COR-L47 (cell line): ENCODE data around the gene STPG4.

Source experiments
- DNase-seq: peaks from one replicate; lab custom pipeline; 2025; lab: John Stamatoyannopoulos, UW

STPG4 gene

DNA sequence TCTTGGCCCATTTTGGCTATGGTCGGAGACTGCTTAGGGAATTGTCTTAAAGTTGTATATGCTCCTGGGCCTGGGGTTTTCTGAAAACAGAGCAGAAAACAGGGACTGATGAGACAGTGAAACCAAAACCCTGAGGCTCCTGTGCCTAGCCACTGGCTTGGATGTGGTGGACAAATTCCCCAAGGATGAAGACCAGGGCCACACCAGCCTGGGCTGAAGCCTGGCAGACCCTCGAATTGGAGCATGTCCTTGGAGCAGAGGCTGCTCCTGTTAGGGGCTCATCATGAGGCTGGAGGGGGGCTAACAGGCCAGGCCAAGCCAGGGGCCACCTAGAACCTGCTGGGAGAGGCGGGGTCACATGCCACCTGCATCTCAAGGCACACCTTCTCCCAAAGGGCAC is 68.1 kb downstream of the STPG4 start:
- no peak for DNase-seq

DNA sequence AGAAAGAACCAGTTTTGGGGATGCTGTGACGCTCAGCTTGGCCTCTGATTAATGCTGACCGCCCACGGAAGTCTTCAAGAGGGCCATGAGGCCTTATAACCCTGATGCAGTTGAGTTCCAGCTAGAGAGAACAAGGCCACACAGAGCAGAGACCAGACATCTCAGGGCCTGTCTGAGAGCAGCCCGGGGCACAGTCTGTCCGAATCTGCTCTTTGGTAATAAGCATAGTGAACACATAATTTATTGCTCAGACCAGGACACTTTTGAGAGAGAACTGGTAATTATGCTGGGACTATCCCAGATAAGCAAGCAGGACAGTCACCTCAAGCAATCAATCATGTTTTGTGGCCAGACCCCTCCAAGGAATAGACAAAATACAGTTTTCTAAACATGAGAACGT is 68.5 kb downstream of the STPG4 start:
- no peak for DNase-seq

DNA sequence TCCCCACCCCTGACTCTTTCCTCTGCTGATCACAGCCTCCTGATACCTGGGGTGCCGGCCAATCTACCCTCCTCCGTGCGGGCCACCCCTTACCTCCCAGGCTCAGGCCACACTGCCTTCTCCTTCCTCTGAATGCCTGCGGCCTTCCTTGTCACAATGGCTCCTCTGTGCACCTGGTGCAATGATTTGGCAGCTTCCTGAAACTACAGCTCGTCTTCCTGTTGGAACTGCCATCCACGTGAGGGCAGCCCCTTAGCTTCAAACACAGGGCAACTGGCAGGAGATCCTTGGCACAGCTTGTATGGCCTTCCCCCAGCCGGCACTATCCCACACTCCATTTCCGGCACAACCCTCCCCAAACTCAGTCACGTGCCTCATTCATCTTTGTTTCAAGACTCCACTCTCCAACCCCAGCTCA is 69.0 kb downstream of the STPG4 start:
- no peak for DNase-seq

DNA sequence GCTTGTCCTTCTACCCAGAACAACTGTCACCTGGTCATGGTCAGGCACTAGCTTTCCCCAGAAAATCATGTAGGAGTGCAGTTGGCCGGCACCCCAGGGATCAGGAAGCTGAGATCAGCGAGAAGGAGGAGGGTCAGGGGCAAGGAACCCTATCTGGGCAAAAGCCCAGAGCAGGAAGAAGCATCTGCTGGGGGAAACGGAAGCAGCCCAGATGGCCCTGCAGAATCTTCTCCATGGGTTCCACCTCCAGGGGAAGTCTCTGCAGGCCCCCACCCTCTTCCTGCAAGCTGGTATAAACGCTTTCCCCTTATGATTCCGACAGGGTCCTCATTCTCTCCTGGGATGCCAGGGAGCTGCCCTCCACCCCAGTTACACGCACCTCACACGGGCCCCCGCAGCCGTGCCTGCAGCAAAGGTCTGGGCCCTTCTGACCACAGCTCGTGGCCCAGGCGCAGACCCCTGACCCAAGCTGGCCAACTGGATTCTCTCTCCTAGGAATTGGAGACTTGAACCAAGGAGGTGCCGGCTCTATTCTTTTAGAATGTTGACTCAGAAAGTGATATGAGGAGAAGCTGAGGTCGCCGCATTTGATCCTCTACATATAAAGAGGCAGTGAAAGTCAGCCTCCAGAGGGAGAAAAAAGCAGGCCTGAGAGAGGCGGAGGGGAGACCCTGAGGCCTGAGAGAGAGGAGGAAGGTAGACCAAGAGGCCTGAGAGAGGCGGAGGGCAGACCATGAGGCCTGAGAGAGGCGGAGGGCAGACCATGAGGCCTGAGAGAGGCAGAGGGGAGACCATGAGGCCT is 71.0 kb downstream of the STPG4 start:
- DNase-seq = no peak

DNA sequence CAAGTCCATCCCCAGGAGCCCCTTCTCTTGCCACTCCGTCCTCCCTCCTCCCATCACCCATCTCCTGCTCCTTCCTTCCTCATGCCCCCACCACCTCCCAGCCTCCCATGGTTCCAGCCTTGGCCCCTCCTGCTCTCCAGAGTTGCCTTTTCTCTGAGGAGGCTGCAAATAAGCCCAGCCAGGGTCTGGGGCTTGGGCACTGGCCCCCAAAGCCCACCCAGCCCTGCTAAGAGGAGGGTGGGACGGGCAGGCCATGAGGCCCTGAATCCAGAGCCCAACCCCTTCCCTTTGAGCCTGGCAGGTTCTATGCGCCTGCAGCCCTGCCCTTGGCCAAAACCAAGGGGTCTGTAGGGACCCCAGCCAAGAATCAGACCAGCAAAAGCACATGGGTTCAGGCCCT is 71.6 kb downstream of the STPG4 start:
- DNase-seq = no peak

DNA sequence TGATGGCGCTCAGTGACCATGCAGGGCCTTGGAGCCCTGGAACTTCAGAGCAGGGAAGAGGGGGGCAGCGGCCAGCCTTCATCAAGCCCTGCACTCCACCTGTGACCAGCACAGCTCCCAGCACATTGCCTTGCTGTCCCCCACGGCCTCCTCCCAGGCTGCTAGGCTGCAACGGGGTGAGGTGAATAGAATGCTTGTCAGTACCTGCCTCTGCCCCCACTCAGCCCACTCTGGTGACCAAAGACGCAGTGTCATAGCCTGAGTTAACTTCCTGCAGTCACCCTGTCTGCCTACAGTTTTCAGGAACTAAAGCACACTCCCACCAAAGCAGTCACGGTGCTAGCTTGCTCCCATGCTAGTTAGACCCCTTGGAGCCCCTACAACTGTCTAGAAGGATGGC is 72.1 kb downstream of the STPG4 start:
- DNase-seq = no peak

DNA sequence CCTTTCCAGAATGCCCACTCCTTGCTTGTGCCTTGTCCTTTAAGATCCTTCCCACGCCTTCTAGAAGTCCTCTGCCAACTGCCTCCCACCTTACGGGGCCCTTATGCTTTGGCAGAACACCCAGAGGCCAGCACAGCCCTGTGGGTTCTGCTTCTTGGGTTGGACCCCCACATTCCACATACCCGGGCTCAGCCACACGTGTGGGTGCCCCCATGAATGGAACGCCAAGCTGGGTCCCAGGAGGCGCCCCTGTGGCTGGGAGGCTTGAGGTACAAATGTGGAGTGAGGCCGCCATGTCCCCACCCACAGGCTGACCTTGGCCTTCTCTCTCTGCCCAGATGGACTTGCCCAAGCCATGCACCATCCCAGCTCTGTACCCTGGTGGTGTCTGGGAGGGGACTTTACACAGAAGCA is 74.2 kb downstream of the STPG4 start:
- DNase-seq = no peak

DNA sequence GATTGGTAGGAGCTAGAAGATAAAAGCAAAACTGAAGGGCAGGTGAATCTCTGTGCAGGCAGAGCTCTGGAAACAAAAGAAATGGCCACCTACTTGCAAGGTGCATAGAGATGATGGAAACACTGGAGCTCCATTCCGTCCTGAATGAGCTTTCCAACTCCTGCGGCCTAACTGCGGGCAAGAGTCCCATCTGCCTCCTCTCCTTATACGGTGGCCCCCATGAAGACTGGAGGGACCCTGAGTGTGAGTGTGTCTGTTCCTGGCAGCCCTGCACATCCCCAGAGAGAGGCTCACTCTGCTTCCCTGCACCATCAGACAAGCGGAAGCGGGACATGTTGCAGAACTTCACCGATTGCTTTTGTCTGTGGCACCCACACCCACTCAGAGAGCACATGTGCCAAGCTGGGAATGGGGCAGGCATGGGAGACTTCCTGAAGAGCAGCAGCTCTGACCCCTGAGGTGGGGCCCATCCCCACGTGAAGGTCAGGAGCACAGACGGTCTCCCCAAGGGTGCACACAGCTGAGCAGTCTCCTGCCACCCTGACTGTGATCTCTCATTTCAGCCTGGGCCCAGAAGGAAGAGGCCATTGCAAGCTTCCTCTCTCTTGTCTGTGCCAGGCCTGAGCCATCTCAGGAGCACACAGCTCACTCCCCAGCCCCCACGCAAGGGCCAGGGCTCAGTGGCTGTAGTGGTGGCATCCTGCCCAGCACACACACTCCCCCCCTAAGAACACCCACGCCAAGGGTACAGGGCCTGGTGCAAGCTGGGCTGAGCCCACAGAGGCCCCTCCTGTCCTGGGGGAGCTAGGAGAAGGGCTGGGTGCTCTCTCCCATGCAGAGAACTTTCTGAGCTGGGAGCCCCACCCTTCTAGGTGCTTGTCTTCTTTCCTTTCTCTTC is 75.3 kb downstream of the STPG4 start:
- DNase-seq = no peak

DNA sequence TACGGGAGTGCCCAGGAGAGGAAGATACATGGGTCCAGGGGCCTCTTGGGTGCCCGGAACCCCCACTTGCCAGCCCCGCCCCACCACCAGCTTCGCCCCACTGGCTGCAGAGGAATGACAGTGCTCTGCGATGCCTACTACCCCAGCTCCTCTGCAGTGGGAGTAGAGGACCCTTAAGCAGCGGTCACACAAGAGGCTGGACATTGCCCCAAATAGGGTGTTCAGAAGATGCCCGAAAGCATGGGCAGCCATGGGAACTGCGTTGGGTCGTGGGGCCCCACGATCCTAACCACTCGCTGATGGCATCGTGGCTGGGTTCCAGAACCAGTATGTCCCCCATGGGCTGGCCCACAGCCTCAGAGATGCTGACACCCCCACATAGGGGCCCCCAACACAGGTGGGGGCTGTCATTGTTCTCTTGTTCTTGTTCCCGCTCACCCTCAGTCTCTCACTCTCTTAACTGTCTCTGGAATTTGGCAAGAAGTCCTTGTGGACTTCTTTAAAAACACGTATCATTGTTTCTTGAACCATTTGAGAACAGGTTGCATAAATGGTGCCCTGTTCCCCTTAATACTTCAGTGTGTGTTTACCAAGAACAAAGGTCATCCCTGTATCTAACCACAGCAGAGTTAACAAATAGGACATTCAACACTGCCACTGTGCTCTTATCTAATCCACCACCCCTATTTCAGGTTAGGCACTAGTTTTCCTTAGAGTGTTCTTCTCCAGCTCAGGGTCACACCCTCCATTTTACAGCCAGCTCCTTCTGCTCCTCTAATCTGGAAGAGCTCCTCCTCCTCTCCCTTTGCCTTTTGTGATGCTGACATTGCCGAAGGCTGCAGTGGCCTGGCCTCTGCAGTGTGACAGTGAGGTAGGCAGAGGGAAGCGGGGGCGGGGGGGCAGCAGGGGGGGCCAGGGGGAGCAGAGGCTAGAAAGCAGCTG is 76.3 kb downstream of the STPG4 start:
- no peak for DNase-seq

DNA sequence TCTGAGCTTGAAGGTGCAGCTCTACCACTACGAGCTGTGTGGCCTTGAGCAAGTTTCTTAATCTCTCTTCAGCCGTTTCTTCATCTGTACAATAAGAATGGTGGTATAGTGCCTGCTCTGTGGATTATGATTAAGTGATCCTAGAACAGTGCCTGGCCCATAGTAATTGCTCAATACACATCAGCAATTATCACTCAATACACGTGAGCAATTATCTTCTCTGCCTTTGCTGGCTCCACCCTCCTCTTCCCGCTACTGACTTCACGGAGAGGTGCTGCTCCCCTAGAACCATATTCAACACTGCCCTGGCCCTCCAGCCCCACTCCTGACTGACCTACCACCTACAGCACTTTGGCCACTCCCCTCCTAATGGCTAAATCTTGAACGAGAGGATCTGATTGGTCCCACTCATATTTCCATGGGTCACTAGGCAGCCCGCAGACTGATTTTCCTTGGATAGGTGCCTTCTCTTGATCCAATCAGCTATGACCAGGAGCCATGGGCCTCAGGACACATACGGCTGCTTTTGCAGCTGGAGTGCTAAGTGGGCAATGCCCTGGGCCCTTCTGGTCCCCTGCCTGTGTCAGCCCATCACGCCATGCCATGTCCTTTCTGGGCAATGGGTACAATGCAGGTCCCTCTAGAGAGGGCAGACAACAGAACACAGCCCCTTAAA is 77.5 kb downstream of the STPG4 start:
- DNase-seq = no peak

DNA sequence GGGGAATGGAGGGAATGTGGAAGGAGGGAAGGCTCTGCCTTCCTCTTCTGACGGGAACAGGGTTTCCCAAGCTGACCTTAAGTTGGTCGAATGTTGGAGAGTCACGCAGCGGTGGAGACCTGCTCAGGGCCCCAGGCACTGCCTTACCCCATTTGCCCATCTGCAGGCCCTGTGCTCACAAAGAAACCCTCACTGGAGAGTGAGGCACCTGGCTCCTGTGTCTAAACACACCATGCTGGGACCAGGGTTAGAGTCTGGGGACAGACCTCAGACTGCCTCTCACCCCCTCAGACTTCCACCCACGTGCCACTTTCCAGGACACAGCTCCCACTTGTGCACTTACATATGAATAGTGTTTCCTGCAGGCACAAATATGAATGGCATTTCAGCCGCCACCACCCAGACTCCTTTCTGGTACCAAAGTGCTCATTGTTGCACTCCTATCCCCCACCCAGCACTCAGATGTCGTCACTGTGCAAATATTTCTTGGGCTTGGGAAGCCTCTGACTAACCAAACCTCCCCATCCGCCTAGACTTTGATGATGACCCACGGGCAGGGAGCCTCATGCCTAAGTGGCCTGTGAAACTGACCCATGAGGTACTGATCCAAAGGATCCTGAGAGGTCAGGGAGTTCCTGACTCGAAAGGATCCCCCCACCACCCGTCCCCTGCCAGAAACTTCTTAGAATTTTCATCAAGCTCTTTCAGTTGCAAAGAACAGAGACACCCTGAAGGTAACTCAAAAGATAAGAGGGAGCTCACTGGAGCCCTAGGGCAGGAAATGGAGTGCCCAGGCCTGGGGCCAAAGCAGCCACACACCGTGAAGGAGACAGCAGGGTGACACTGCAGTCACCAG is 78.3 kb downstream of the STPG4 start:
- no peak for DNase-seq

DNA sequence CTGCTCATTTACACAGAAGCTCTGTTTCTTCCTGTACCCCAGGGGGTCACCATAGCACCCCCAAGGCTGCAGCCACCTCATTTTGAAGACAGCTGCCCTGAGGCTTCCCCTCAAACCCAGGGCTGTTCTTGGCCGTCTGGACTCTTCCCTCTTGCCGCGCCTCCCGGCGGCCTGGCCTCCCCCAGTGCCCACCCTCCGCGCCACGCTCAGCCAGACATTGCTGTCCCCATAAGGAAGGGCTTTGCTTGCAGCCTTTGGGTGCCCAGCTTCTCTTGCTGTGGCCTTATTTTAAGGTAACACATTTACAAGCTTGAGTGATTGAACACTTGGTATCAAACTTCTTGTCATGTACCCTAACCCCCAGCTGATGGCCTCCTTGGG is 79.0 kb downstream of the STPG4 start:
- DNase-seq = no peak

DNA sequence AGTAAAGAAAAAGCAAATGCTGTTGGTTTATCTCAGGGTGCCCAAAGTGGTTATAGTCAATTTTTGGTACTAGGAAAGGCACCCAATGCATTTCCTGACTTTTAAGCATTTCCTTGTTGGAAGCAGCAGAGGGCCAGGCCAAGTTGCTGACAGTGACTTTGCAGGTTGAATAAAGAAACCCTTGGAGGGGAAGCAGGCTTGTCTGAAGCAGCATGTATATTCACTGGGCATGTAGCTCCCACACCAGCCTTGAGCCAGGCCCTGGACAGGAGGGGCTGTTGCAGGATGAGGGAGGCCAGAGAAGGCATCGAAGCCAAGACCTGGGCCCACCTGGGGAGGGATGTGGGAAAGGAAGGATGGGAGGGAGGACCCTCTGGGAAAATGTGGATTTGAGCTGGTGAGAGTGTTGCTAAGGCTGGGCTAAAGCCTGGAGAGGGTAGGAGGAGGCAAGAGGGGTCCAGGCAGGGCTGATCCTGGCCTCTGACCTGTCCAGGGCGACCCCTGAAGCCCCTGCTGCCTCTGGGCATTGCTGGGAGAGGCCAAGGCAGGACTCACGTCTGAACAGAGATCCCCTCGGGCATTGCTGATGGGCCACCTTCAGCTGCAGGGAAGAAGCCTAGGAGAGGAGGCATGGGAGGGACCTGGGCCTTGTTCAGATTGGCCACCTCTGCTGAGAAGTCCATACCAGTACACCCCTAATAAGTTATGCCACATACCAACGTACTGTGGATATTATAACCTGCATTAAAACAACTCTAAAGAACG is 79.6 kb downstream of the STPG4 start:
- no peak for DNase-seq

DNA sequence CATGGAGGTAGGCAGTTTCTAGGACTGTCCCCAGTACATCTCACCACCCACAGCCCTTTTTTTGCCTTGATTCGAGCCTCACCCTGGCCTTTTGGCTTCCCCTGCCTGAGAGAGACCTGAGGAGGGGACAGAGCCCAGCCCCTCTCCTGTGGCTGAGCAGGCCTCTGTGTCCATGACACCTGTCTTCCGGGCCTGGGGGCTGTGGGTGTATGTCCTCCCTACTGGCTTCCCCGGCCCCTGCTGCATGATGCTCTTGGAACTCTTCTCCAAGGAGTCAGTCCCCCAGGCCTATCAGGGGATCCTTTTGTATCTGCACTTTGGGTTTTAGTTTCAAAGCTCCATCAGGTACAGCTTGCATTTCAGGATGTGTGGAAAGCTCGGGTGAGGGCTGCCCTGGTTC is 80.4 kb downstream of the STPG4 start:
- no peak for DNase-seq

DNA sequence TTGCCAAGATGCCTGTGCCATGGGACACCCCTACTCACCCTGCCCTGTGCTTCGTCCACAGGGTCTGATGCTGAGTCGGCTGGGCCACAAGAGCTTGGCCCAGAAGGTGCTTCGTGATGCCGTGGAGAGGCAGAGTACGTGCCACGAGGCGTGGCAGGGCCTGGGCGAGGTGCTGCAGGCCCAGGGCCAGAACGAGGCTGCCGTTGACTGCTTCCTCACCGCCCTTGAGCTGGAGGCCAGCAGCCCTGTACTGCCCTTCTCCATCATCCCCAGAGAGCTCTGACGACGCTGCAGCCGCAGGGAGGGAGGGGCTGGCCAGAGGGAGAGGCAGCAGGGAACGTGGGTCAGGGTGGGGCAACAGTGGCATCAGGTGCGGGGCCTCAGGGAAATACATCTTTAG is 81.5 kb downstream of the STPG4 start:
- no peak for DNase-seq

DNA sequence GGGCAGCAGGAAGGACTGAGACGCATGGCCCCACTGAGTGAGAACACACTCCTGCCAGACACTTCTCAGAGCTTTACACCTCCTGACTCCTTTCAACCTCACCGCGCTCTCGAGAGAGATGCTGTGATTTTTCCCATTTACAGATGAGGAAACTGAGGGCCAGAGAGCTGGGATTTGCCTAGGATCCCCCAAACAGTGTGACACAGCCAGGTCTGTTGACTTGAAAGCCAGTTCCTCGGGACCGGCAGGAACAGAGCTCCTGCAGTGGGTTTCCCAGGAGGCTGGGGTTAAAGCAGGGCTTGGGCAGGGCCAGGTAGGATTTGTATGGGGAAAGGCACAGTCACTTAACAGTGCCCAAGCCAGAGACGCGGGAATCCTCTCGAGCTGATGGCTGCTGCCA is 81.9 kb downstream of the STPG4 start:
- DNase-seq = no peak

DNA sequence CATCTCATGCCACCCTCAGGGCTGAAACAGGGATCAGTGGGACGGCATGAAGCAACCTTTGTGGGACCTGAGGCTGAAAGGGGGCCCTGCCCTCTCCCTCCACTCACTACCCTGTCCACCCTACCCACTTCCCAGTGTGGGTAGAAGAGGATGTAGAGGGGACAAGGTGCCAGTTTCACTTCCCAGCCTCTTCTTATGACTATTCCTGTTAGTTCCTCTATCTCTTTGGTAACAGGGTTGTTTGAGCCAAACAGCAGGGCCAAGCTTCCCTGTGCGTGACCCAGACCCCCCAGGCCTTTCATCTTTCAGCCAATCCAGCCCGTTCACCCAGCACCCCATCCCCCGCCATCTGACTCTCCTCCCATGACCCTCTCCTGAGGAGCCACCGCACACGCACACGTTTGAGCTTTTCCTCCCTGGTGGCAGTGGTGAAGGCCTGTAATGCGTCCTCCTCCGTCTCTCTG is 82.3 kb downstream of the STPG4 start:
- no peak for DNase-seq

DNA sequence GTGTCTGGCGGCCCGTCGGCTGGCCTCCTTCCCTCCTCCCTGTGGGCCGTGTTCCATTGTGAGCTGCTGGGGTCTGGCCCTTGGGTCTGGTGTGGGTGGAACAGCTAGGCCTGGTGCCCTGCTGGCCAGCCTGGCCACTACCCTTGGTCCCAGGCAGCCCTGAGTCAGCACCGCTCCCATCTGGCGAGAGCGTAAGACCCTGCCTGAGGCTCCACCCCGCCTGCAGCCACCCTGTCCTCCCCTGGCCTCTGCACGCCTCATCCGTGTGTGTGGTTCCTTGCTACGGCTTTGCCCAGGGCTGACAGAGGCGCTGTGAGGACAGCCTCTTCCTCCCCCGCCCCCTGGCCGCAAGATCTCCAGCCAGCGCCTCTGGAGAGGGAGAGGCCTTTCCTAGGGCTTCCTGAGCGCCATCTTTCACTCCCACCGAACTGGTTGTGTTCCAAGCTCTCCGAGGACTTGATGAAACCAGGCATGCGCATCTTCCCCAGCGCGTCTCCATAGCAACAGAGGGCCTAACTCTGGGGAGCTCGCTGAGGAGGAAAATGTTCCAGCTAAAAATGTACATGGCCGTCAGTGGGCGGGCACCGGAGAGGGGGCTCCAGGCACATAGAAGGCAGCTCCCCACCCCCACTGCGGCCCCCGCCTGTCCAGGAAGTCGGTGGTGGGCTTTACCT is 83.0 kb downstream of the STPG4 start:
- DNase-seq = no peak
